HepG2 (cell line): ENCODE data around the gene LAMA5. TPM values are rescaled to one million over a fixed set of nuclear protein-coding genes. Genes with fewer than 3 reads are reported as not detected.

ENCODE experiments used
- GATAD1 ChIP-seq: IDR thresholded peaks from 2 replicates; pipeline ENCODE4 v1.6.1; 2016; ENCODE audit warnings: missing genetic modification reagents, missing compliant biosample characterization
- HOXA5 ChIP-seq: sonication (generic); formaldehyde crosslinking; IDR thresholded peaks from 2 replicates; pipeline ENCODE4 v1.4.0; 2020; ENCODE audit warnings: missing genetic modification reagents
- NFIC ChIP-seq: IDR thresholded peaks from 2 replicates; pipeline ENCODE4 v1.6.1; 2012; ENCODE audit warnings: mild to moderate bottlenecking, low read length, inconsistent platforms
- RBFOX2 ChIP-seq: fragments of 200-400 bp; formaldehyde crosslinking; IDR thresholded peaks from 2 replicates; pipeline ENCODE4 v1.6.1; 2017; ENCODE audit warnings: low read depth, mild to moderate bottlenecking, low read length
- RERE ChIP-seq: IDR thresholded peaks from 2 replicates; pipeline ENCODE4 v1.6.1; 2016; ENCODE audit warnings: low read depth, missing genetic modification reagents, missing compliant biosample characterization
- SOX13 ChIP-seq, 3 experiments: fragments of 450-650 bp in 1 of 3; sonication (generic) in 1 of 3; formaldehyde crosslinking in 1 of 3; IDR thresholded peaks in 2 of 3; conservative IDR thresholded peaks in 1 of 3; 2 replicates each; pipeline versions ENCODE4 v1.5.0 to v1.6.1; 2016 to 2020; ENCODE audit warnings: antibody characterized with exemption in 1 of 3, mild to moderate bottlenecking in 1 of 3, missing compliant biosample characterization in 1 of 3, missing genetic modification reagents in 1 of 3, moderate library complexity in 1 of 3
- STAG1 ChIP-seq: sonication (generic); formaldehyde crosslinking; IDR thresholded peaks from 2 replicates; pipeline ENCODE4 v1.4.0; 2020; ENCODE audit warnings: missing genetic modification reagents
- TFDP1 ChIP-seq: IDR thresholded peaks from 2 replicates; pipeline ENCODE4 v1.6.1; 2016; ENCODE audit warnings: missing compliant biosample characterization, missing genetic modification reagents, borderline replicate concordance
- YEATS4 ChIP-seq: sonication (generic); formaldehyde crosslinking; IDR thresholded peaks from 2 replicates; pipeline ENCODE4 v1.4.0; 2020; ENCODE audit warnings: missing genetic modification reagents, borderline replicate concordance
- ZNF207 ChIP-seq: fragments of 450-650 bp; IDR thresholded peaks from 2 replicates; pipeline ENCODE4 v1.6.1; 2016; ENCODE audit warnings: antibody characterized with exemption, borderline replicate concordance
- ZNF256 ChIP-seq: sonication (generic); formaldehyde crosslinking; conservative IDR thresholded peaks from 2 replicates; pipeline ENCODE4 v1.4.0; 2020; ENCODE audit warnings: missing genetic modification reagents
- ZNF274 ChIP-seq: sonication (generic); formaldehyde crosslinking; IDR thresholded peaks from 2 replicates; pipeline ENCODE4 v1.5.1; 2020; ENCODE audit warnings: mild to moderate bottlenecking, missing genetic modification reagents
- ZNF737 ChIP-seq: sonication (generic); formaldehyde crosslinking; IDR thresholded peaks from 2 replicates; pipeline ENCODE4 v1.5.0; 2020; ENCODE audit warnings: missing genetic modification reagents, mild to moderate bottlenecking, borderline replicate concordance
- polyA plus RNA-seq, 8 experiments: library from polyadenylated mRNA; depleted of rRNA in 3 of 8; stranded (reverse) in 7 of 8; unstranded in 1 of 8; fragments of >200 nt; fragmentation: Illumina TruSeq in 4 of 8; extraction: Trizol in 4 of 8; gene quantifications; 2 replicates each; pipeline versions ENCODE4 v1.2.1 to v1.2.3, GENCODE V29; 2011 to 2016; ENCODE audit warnings: low read depth in 4 of 8, missing spikeins in 1 of 8, mixed read lengths in 1 of 8; ENCODE audit not compliant: insufficient read depth in 1 of 8
- total RNA-seq, 5 experiments: library from RNA; depleted of rRNA; stranded (reverse); fragments of >200 nt; fragmentation: Illumina TruSeq; extraction: Trizol; gene quantifications; 2 replicates each; pipeline ENCODE4 v1.2.3, GENCODE V29; 2016; ENCODE audit warnings: low read depth in 1 of 5
- TF ChIP-seq, protein P1 (sequence below): sonication (generic); formaldehyde crosslinking; IDR thresholded peaks from 2 replicates; pipeline ENCODE4 v1.4.0; 2020; ENCODE audit warnings: missing genetic modification reagents
- TF ChIP-seq, protein P2 (sequence below): IDR thresholded peaks from 2 replicates; pipeline ENCODE4 v1.6.1; 2016; ENCODE audit warnings: mild to moderate bottlenecking
- TF ChIP-seq, protein P3 (sequence below): sonication (generic); formaldehyde crosslinking; IDR thresholded peaks from 2 replicates; pipeline ENCODE4 v1.8.1; 2023; ENCODE audit warnings: mild to moderate bottlenecking, missing genetic modification reagents, borderline replicate concordance

LAMA5 gene
- total and polyA plus RNA-seq, 2 of the 13 experiments (the other 11 are each of a cell fraction or from before 2014, with no cell fraction given), result 21.0 to 44.7 TPM

DNA sequence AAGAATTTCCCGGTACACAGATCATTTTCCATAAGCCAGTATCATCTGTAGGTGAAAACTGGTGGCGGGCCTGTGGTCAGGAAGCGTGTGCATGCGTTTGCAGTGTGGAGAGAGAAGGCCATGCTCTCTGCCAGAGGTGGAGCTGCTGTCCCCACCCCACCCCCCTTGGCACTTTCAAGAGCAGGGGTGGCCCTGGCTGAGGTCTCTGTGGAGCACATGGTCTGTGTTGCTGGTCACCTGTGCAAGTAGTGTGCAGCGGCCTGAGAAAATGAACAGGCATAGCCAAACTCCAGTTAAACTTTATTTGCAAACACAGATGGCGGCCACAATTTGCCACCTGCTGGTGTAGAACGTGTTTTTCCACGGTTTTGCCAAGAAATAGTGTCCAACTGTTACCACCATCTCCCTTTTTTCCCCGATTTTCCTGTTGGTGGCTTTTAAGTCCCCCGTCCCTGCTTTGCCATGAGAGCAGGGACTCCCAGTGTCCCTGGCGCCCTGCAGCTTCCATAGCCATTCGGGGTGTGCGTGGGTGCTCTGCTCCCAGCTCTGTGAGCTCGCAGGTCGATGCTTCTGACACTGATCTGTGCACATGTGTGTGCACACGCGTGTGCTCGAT is 61.9 kb downstream of the LAMA5 start (continued):
- TF ChIP-seq, protein P1, sequence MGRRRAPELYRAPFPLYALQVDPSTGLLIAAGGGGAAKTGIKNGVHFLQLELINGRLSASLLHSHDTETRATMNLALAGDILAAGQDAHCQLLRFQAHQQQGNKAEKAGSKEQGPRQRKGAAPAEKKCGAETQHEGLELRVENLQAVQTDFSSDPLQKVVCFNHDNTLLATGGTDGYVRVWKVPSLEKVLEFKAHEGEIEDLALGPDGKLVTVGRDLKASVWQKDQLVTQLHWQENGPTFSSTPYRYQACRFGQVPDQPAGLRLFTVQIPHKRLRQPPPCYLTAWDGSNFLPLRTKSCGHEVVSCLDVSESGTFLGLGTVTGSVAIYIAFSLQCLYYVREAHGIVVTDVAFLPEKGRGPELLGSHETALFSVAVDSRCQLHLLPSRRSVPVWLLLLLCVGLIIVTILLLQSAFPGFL, result no peak
- no peak for TF ChIP-seq HOXA5 (CRISPR knock-in tag)
- no peak for TF ChIP-seq YEATS4 (CRISPR knock-in tag)
- peak; percentile 51; the same call in 1 of the 2 replicates for TF ChIP-seq RBFOX2
- TF ChIP-seq NFIC, result no peak
- no peak for TF ChIP-seq SOX13 (IDR thresholded peaks at IDR 0.05)
- TF ChIP-seq SOX13 (CRISPR knock-in tag; conservative IDR thresholded peaks at IDR 0.05 in 1 of 2, IDR thresholded peaks at IDR 0.05 in 1 of 2), result peak in 1 of 2 experiments; percentile 23; a peak in 1 of 4 replicates
- no peak for TF ChIP-seq ZNF274 (CRISPR knock-in tag)
- TF ChIP-seq ZNF737 (CRISPR knock-in tag), result no peak
- no peak for TF ChIP-seq RERE
- 0 out of 2 replicates have a peak, but pooled peaks have one; percentile 20 for TF ChIP-seq GATAD1 (CRISPR knock-in tag)
- no peak for TF ChIP-seq TFDP1
- TF ChIP-seq, protein P2, sequence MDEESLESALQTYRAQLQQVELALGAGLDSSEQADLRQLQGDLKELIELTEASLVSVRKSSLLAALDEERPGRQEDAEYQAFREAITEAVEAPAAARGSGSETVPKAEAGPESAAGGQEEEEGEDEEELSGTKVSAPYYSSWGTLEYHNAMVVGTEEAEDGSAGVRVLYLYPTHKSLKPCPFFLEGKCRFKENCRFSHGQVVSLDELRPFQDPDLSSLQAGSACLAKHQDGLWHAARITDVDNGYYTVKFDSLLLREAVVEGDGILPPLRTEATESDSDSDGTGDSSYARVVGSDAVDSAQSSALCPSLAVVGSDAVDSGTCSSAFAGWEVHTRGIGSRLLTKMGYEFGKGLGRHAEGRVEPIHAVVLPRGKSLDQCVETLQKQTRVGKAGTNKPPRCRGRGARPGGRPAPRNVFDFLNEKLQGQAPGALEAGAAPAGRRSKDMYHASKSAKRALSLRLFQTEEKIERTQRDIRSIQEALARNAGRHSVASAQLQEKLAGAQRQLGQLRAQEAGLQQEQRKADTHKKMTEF (CRISPR knock-in tag), result no peak; the same call in 1 of the 2 replicates
- TF ChIP-seq STAG1 (CRISPR knock-in tag), result 0 out of 2 replicates have a peak, but pooled peaks have one; percentile 24
- TF ChIP-seq ZNF256, result no peak
- TF ChIP-seq, protein P3, sequence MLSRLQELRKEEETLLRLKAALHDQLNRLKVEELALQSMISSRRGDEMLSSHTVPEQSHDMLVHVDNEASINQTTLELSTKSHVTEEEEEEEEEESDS, result no peak
- no peak for TF ChIP-seq ZNF207
